GM08714 (cell line): ENCODE data around the gene S100A3.

ENCODE experiments used
- H3K4me3 ChIP-seq: fragments of 200-500 bp; sonication (Bioruptor generic); 2 replicates; pipeline ENCODE4 v1.5.1; 2014; ENCODE audit warnings: mild to moderate bottlenecking, low read length, inconsistent platforms
- ZNF274 ChIP-seq: IDR thresholded peaks from 2 replicates; pipeline ENCODE4 v1.6.1; 2012; ENCODE audit warnings: mild to moderate bottlenecking, low read depth, low read length

Gene S100A3

GRCh38 chr1:153506831-153507413, 42.1 kb downstream of the S100A3 start:
- H3K4me3 ChIP-seq, result no peak overlapping the region
- no peak for TF ChIP-seq ZNF274

- TF ChIP-seq ZNF274, result no peak
- no peak overlapping the region for H3K4me3 ChIP-seq
Observed at GRCh38 chr1:153506386-153506785, 42.7 kb downstream of the S100A3 start.

GRCh38 chr1:153505576-153505975, 43.5 kb downstream of the S100A3 start:
- H3K4me3 ChIP-seq, result no peak overlapping the region
- TF ChIP-seq ZNF274, result no peak

- no peak for TF ChIP-seq ZNF274
- no peak overlapping the region for H3K4me3 ChIP-seq
Observed at GRCh38 chr1:153503766-153504165, 45.3 kb downstream of the S100A3 start.

GRCh38 chr1:153498746-153499145, 50.3 kb downstream of the S100A3 start:
- H3K4me3 ChIP-seq, result no peak overlapping the region
- no peak for TF ChIP-seq ZNF274
